Activated T-cell treated with anti-CD3 and anti-CD28 coated beads, Interleukin-2, amount 50 U/mL, for 48 hours (primary cell): ENCODE measurements around the gene ZNF521.

Experiments used
- DNase-seq, 2 experiments: peaks; one replicate each; pipeline ENCODE4 v3.0.0-alpha.2; 2020

ZNF521 gene

GRCh38 chr18:25351777-25352628, at the start of gene ZNF521:
ZNF521 (minus strand) TSS chr18:25352166; CDS start chr18:25350946, 1,220 bp downstream.
- DNase-seq: peak; percentile 53 to 54

DNA sequence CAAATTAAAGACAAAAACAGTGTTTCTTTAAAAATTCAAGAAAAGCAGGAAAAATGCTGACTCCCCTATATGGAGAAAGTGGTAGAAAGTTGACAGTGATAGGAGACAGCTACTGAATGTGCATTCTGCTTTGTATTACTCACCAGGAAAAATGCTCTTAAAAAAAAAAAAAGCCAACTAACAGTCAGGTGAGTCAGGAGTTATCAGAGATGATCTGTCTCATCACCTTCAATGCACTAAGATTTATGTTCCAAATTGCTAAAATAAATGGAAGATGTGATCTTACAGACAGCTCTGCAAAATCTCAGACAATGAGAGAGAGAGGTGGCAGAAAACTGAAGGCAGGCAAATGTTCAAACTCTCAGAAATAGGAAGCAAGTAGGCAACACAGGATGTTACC, 47.6 kb upstream of the ZNF521 start:
- no peak for DNase-seq

DNA sequence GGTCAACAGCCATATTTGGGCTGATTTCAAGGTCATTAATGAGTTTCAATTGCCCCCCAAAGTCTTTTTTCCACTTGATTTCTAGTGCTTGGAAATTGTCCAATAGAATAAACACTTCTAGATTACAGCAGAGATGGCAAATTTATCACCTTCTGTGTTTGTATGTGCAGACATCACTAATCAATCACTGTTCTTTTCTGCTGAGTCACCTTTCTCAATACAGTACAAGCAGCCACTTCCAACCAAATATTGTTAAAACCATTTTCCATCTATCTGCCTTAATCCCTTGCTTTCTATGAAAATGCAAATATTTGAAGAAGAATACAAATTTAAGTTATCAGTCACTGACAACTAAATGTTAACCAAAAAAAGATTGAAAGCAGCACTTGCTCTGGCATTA, 40.2 kb upstream of the ZNF521 start:
- no peak for DNase-seq

DNA sequence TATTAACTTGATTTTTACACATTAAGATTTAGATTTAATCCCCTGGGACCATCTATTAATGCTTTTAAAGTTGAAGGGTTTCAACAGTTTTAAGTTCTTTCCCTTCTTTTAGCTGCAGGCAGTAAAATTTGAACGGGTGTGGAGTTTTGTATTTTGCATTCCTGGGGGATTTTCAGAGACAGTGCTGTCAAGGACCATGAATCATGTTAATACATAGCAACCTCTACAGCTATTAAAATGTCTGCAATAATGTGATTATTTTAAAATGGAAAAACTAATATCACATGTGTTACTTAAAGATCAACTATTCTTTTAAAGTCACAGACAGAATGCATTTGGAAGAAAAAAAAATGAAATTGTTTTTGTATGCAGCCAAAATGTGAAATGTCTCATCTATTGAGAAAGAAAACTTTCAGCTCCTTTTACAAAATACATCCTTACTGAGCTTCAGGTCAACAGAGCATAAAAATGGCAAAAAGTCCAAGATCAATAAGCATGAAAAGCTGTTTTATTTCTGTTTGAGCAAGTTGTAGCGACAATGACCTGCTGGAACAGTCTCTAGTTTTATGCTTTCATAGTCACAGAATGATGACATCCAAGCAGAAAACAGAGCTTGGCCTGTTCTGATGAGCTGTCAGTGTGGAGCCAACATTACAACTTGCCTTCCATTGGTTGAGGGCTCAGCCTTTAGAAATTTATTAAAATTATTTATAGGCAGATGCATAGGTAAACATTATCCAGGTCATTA, 21.6 kb upstream of the ZNF521 start:
- no peak for DNase-seq

- no peak for DNase-seq
These were observed 18.4 kb upstream of the ZNF521 start for GRCh38 chr18:25370391-25370790.

DNA sequence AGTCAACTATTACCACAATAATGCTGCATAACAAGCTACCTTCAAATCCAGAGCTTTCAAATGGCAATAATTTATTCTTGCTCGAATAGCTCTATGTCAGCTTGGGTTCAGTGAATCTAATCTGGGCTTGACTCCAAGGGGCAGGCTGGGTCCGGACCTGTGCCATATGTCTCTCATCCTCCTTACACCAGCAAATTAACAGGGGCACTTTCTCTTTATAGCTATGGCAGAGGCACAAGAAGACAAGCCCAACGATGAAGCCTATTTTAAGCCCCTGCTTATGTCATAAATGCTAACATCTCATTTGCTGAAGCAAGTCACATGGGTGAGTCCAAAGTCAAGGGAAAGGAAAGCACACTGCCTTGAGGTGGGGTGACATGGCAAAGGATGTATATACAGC, 13.3 kb upstream of the ZNF521 start:
- DNase-seq: no peak

GRCh38 chr18:25364732-25365131, 12.8 kb upstream of the ZNF521 start:
- no peak for DNase-seq

- no peak for DNase-seq
These were observed 8.4 kb upstream of the ZNF521 start for GRCh38 chr18:25360301-25360899.

- DNase-seq: no peak
These were observed 1.1 kb upstream of the ZNF521 start for GRCh38 chr18:25353080-25353479.

DNA sequence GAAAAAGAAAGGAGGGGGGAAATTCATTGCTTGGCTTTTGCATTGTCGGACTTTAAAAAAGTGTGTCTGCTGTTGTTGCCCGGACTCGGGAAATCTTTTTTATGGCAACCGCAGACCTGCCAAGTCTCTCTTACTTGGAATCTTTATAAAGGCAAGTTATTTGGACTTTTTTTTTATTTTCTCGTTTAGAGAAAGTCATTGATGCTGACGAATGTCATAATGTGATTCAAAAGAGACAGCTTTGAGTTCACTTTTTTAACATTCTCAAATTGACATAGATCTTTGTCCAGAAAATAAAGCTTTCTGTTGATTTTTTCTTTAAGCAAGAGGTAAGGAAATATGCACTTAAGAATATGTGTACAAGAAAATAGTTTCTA, 651 bp upstream of the ZNF521 start:
- no peak for DNase-seq

- no peak for DNase-seq
These were observed 638 bp downstream of the ZNF521 start for GRCh38 chr18:25351280-25351775.

DNA sequence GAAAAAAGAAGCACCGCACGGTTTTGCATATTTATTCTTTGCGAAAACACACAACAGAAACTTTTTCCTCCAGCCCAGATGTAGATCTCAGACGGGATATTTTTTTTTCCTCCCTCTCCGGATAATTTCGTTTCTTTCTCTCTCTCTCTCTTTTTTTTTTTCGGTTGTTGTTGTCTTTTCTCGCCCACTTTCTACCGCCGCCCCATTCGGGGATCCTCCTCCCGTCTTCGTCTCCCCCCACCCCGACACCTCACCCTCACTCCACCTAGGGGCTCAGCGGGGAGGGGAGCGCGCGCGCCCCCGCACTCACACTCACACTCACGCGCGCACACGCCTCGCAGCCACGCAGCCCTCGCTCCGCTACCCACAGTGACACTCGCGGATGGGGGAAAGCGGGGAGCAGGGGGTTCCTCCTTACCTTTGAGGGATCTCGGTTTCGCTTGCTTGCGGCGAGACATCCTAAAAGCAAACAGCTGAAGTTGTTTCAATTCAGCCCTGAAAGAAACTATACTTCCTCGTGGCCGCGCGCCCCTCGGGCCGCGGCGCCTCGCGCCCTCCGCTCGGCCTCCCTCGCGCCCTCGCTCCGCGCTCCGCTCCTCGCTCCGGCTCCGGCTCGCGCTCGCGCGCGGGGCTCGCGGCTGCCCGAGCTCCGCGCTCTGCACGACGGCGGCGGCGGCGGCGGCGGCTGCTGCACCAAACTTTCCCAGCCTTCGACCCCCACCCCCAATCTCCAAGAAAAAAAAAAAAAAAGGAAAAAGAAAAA, 1.3 kb downstream of the ZNF521 start:
- DNase-seq: peak; percentile 23 to 27

GRCh38 chr18:25349926-25350487, 2.0 kb downstream of the ZNF521 start:
- no peak for DNase-seq

GRCh38 chr18:25349131-25349925, 2.6 kb downstream of the ZNF521 start:
- peak in 1 of 2 experiments; percentile 16 for DNase-seq

DNA sequence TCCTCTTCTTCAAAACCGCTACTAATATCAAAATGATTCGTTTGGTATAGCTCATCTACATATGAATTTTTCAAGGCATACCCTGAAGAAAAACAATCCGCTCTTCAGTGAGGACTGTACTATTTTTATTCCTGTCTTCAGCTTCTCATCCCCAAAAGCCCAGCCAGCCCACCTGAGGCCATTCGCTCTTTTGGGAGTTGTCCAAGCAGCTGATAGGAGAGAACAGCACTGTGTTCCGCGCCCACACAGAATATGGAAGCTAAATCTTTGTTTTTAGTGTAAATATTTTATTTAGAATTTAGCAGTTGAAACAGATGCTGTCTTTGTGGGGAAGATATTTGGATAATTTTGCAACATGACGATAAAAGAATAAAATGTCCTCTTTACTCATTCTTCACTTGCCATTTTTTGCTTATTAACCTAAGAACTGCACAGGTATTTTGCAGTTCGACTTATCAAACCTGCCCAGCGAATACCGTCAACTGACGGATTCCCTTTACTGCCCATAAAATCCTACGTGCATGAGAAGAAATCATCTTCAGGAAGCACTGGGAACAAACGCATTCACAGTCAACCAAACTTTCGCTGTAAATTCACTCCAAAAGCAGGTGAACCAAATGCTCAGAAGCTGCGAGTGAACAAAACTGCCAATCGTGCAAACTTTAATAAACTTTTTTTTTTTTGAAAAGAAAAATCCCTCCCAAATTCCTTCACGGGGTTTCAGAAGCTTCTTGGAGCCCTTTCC, 3.4 kb downstream of the ZNF521 start:
- no peak for DNase-seq

DNA sequence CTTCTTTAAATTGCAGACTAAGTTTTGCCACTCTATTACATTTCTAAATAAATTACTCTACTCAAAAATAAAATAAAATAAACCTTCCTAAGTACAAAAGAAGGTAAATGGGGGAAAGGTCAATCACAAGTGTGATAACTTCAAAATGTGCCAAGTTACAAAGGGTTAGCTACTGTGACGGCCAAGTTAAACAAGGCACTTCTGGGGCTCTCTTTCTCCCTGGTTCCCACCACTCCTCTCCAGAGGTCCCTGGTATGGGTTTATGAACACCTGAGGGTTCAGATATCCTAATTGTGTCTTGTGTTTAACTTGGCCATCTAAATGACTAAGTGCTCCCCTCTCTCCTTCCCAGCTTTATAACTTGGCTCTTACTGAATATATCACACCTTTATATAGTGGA, 5.4 kb downstream of the ZNF521 start:
- no peak for DNase-seq

GRCh38 chr18:25345081-25345866, 6.7 kb downstream of the ZNF521 start:
- DNase-seq: no peak

GRCh38 chr18:25341831-25342230, 10.1 kb downstream of the ZNF521 start:
- DNase-seq: no peak

DNA sequence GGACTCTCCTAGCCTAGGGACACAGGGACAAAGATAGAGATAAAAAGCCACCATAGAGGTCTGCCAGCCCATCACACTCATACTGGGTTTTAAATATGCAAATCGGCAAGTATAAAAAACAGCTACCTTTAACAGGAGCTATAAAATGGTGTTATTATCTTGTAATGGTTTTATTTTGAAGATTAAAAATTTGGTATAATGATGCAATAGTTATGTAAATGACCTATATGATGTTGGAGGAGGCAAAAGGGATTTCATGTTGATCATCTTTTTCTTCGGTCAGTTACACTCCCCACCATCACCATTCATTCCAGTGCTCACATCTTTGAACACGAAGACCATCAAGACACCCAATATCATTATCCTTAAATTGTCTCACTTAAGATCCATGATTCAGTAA, 11.2 kb downstream of the ZNF521 start:
- DNase-seq: no peak

DNA sequence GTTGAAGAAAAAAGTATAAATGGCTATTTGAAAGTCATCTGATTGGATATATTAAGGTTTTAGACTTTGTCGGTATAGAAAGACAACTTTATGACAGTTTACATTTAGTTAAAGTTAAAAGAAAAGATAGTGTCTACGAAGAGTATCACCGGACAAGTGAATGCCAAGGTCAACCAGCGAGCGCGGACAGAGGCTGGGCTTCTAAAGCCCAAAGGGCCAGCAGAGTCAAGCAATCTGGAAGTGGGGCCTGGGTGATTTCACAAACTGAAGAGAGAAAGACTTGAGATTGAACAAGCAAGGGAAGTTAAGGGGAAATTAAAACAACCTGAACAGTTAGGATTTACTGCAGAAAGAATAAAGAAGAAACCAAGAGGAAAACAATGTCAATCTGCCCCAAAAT, 16.3 kb downstream of the ZNF521 start:
- DNase-seq: no peak
